ENCODE data around the gene BRD9. TPM values are rescaled to one million over a fixed set of nuclear protein-coding genes. Genes with fewer than 3 reads are reported as not detected.

The BRD9 gene
- total and polyA plus RNA-seq, 2 of the 4 experiments (the other 2 are of a cell fraction), result 22.0 to 43.4 TPM

DNA sequence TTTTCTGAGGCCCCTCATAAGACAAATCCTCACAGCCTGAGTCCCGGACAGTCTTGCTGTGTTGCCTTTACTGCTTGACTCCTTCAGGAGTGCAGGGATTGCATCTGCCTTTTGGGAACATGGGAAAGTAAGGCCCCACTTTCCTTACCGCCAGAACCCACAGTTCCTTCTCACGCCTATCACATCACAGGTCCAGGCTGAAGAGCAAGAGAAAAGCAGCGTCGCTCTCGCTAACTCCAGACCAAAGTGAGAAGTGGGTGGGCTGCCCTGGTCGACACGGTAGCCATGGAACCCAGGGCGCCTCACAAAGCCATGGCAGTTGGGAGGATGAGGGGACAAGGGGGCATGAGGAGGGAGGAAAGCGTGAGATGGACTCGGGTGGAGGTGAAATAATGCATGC, 33.9 kb downstream of the BRD9 start:
- no peak overlapping the region for H4K91ac ChIP-seq (ENCODE audit: insufficient read depth, low read depth, low read length)
- no peak for DNase-seq
- no peak overlapping the region for H3K27ac ChIP-seq (ENCODE audit: insufficient read depth, low read length)
- peaks cover 0 to 4% of the 10 kb centered on the region in 2 experiments; a peak in 1 of 4 replicates for H3K79me1 ChIP-seq (ENCODE audit: low read depth in 1 of 2, low read length in 2 of 2)
- H2AK9ac ChIP-seq (replicated peaks; ENCODE audit: low read depth, low read length, poor library complexity), result no peak overlapping the region
- H3K56ac ChIP-seq (ENCODE audit: extremely low read depth, insufficient read depth, low read length), result no peak overlapping the region
- peaks cover 19% of the 10 kb centered on the region for H4K20me1 ChIP-seq (ENCODE audit: insufficient read depth, low read length)
- no peak overlapping the region for H3K18ac ChIP-seq (ENCODE audit: low read depth, low read length)
- no TSS peak for BruUV-seq (replicated peaks)
- H3K36me3 ChIP-seq (ENCODE audit: control insufficient read depth, insufficient read depth, low read length), result peaks cover 11% of the 10 kb centered on the region
- no peak overlapping the region for H3K23ac ChIP-seq (ENCODE audit: low read depth, low read length)
- no peak overlapping the region for H2AK5ac ChIP-seq (ENCODE audit: low read depth, low read length)
- no peak overlapping the region for H3K9ac ChIP-seq (ENCODE audit: low read depth, low read length)
- POLR2A ChIA-PET (ENCODE audit: unreplicated experiment), result no interaction called here
- no peak for ATAC-seq (ENCODE audit: low read depth)
- H2BK15ac ChIP-seq (ENCODE audit: low read depth, low read length), result no peak overlapping the region
- CTCF ChIA-PET, result no interaction called here
- intact Hi-C loops (cut with micrococcal nuclease) (no loop called here), in situ Hi-C loops (cut with MboI; ENCODE audit: low sequenced_read_pairs) (no loop called here), dilution Hi-C loops (cut with HindIII; ENCODE audit: low sequenced_read_pairs, unreplicated experiment) (no loop called here)
- H3K9me3 ChIP-seq (ENCODE audit: control insufficient read depth, insufficient read depth, low read length), result no peaks in the 10 kb centered on the region
- H3K9me1 ChIP-seq (ENCODE audit: insufficient read depth, low read length), result peaks cover 10% of the 10 kb centered on the region
- H4K8ac ChIP-seq (ENCODE audit: low read depth in 2 of 2, low read length in 2 of 2), result no peak overlapping the region
- H3K27me3 ChIP-seq (ENCODE audit: control insufficient read depth, insufficient read depth, low read length), result no peaks in the 10 kb centered on the region
- no peak overlapping the region for H3K4ac ChIP-seq (ENCODE audit: low read depth, low read length)
- no peak overlapping the region for H3K4me2 ChIP-seq (ENCODE audit: low read depth, low read length)
- H3K14ac ChIP-seq (replicated peaks; ENCODE audit: low read depth, low read length), result no peak overlapping the region
- H3K4me1 ChIP-seq (ENCODE audit: control insufficient read depth, insufficient read depth, low read length), result no peaks in the 10 kb centered on the region
- H4K5ac ChIP-seq (ENCODE audit: low read depth, low read length), result no peak overlapping the region
- no peak overlapping the region for H2BK20ac ChIP-seq (ENCODE audit: low read depth, low read length)
- no peak for TF ChIP-seq CEBPB (IDR thresholded peaks at IDR 0.05; ENCODE audit: low read depth, low read length)
- WGBS, 2 experiments (ENCODE audit: extremely low coverage in 2 of 2, insufficient read length in 1 of 2), result 78% methylated on average over 8 of the region's 11 CpGs; no CpG with 5 or more reads in 1 of the 2 experiments
- H3K4me3 ChIP-seq (ENCODE audit: insufficient read depth, low read depth, low read length), result no peak overlapping the region
- no peak overlapping the region for H2BK120ac ChIP-seq (ENCODE audit: low read depth, low read length)
- H2BK5ac ChIP-seq (ENCODE audit: low read depth, low read length, poor library complexity, severe bottlenecking), result no peak overlapping the region
- no peak overlapping the region for H2AFZ ChIP-seq (replicated peaks; ENCODE audit: low read length, poor library complexity)

All from IMR-90 (cell line).